ENCODE data around the gene MYO3B. TPM values are rescaled to one million over a fixed set of nuclear protein-coding genes. Genes with fewer than 3 reads are reported as not detected.

The MYO3B gene
- total and polyA plus RNA-seq, 2 of the 8 experiments (the other 6 are each of a cell fraction or from before 2014, with no cell fraction given) = 0.17 to 0.19 TPM

DNA sequence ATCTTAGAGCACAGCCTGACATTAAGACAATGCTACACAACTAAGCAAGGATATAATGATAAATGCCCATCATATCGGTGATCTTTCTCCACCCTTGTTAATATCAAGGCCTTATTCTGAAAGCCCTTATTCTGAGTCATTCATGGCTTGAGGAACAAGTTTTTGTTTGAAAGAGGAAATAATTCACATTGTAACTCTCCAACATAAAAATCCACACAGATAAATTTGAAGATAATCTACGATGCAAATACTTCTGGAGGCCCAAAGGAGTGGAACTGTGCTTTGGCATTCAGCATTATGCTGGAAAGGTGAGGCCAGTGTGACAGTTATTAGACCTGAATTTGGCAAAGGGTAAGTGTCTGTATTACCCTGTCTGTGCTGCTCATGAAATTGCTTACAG is 227.4 kb downstream of the MYO3B start:
- Histone ChIP-seq H3K14ac (ENCODE audit: insufficient read length) (no peak overlapping the region), H2AK5ac (ENCODE audit: low read depth, low read length) (no peak overlapping the region), H3K23ac (ENCODE audit: insufficient read length) (no peak overlapping the region), H2BK15ac (ENCODE audit: low read length) (no peak overlapping the region), H4K8ac (ENCODE audit: extremely low read depth, insufficient read depth, low read length) (no peak overlapping the region), H3K18ac (ENCODE audit: extremely low read depth, low read length) (no peak overlapping the region), H2BK20ac (ENCODE audit: low read length) (no peak overlapping the region), H3K4ac (replicated peaks; ENCODE audit: insufficient read length, low read depth, low read length) (no peak overlapping the region), H4K91ac (replicated peaks; ENCODE audit: insufficient read length, low read length) (no peak overlapping the region), H2BK120ac (replicated peaks; ENCODE audit: low read depth, low read length) (no peak overlapping the region), H3K79me1 (ENCODE audit: low read depth, low read length) (no peaks in the 10 kb centered on the region), H3K27ac (ENCODE audit: low read depth, low read length) (no peak overlapping the region), H3K79me2 (ENCODE audit: control insufficient read depth in 1 of 2, insufficient read depth in 2 of 2, low read length in 2 of 2) (no peaks in the 10 kb centered on the region), H3K9me3 (ENCODE audit: insufficient read depth in 2 of 2, low read depth in 1 of 2, low read length in 1 of 2) (no peaks in the 10 kb centered on the region), H2AFZ (ENCODE audit: low read length) (no peak overlapping the region), H3K27me3 (replicated peaks in 1 of 4; ENCODE audit: control insufficient read depth in 3 of 4, extremely low read depth in 1 of 4, insufficient read depth in 3 of 4, low read length in 3 of 4) (no peaks in the 10 kb centered on the region), H3K23me2 (ENCODE audit: low read depth, low read length) (no peaks in the 10 kb centered on the region), H2BK5ac (ENCODE audit: low read depth, low read length) (no peak overlapping the region), H4K5ac (ENCODE audit: insufficient read length, low read depth, low read length) (no peak overlapping the region), H3K4me3 (ENCODE audit: extremely low read depth in 1 of 4, insufficient read depth in 2 of 4, low read depth in 3 of 4, low read length in 4 of 4) (no peak overlapping the region), H3K9ac (replicated peaks in 1 of 4; ENCODE audit: extremely low read depth in 1 of 4, low read depth in 3 of 4, low read length in 3 of 4) (no peak overlapping the region), H3K4me1 (replicated peaks in 1 of 4; ENCODE audit: control insufficient read depth in 3 of 4, insufficient read depth in 4 of 4, low read length in 3 of 4) (no peaks in the 10 kb centered on the region), H2BK12ac (ENCODE audit: low read depth, low read length) (no peak overlapping the region), H3K36me3 (ENCODE audit: control insufficient read depth in 2 of 4, insufficient read depth in 4 of 4, low read length in 3 of 4) (no peaks in the 10 kb centered on the region), H3K4me2 (ENCODE audit: insufficient read depth in 1 of 2, low read depth in 2 of 2, low read length in 2 of 2) (no peak overlapping the region), H3K56ac (replicated peaks; ENCODE audit: insufficient read length, low read depth, low read length) (no peak overlapping the region), H4K20me1 (replicated peaks in 1 of 2; ENCODE audit: control insufficient read depth in 1 of 2, insufficient read depth in 2 of 2, low read length in 2 of 2) (no peaks in the 10 kb centered on the region)
- WGBS, 2 experiments (ENCODE audit: extremely low coverage in 1 of 2, insufficient coverage in 1 of 2, insufficient read length in 1 of 2, insufficient replicate concordance in 2 of 2, low coverage in 1 of 2, low lambda C conversion rate in 2 of 2, missing lambda C conversion rate in 1 of 2) = 88% methylated on average over 2 of the region's 2 CpGs; no CpG with 5 or more reads in 1 of the 2 experiments
- FAIRE-seq = no peak
- ChIA-PET POLR2A (ENCODE audit: partially characterized antibody) (no interaction called here), CTCF (ENCODE audit: partially characterized antibody) (interaction anchor here (0.6 to 1.3 kb wide), 4 partner anchors 9 to 321 kb away, joined by 3 to 5 read pairs (median 4); no protein-coding TSS in a partner anchor)
- TF ChIP-seq CBX5 (IDR thresholded peaks at IDR 0.05; ENCODE audit: low read depth, low read length) (no peak), EP300 (IDR thresholded peaks at IDR 0.05; ENCODE audit: borderline replicate concordance in 1 of 2, low read depth in 2 of 2, low read length in 2 of 2) (no peak), EGR1 (IDR thresholded peaks at IDR 0.05; ENCODE audit: borderline replicate concordance, low read depth, low read length) (no peak), CTBP2 (IDR thresholded peaks at IDR 0.05; ENCODE audit: borderline replicate concordance, insufficient read depth, insufficient read length, low read length) (no peak), RNF2 (IDR thresholded peaks at IDR 0.05; ENCODE audit: borderline replicate concordance, low read depth, low read length, missing control alignments, poor library complexity, severe bottlenecking) (no peak), CHD2 (IDR thresholded peaks at IDR 0.05; ENCODE audit: low read length) (no peak), SP4 (IDR thresholded peaks at IDR 0.05; ENCODE audit: low read length) (no peak), ZNF274 (IDR thresholded peaks at IDR 0.05; ENCODE audit: borderline replicate concordance, extremely low read depth, low read length) (no peak), CREB1 (IDR thresholded peaks at IDR 0.05) (no peak), TBP (IDR thresholded peaks at IDR 0.05; ENCODE audit: low read depth, low read length) (no peak), CEBPB (IDR thresholded peaks at IDR 0.05; ENCODE audit: low read depth, low read length) (no peak)
- TF ChIP-seq, protein P1, sequence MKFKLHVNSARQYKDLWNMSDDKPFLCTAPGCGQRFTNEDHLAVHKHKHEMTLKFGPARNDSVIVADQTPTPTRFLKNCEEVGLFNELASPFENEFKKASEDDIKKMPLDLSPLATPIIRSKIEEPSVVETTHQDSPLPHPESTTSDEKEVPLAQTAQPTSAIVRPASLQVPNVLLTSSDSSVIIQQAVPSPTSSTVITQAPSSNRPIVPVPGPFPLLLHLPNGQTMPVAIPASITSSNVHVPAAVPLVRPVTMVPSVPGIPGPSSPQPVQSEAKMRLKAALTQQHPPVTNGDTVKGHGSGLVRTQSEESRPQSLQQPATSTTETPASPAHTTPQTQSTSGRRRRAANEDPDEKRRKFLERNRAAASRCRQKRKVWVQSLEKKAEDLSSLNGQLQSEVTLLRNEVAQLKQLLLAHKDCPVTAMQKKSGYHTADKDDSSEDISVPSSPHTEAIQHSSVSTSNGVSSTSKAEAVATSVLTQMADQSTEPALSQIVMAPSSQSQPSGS (IDR thresholded peaks at IDR 0.05; ENCODE audit: low read length) = no peak
- DNase-seq (ENCODE audit: low read depth in 1 of 2, low spot score in 2 of 2) = no peak
